ENCODE results near the gene ZNF235.

- no peak for TF ChIP-seq GATA2 (IDR thresholded peaks at IDR 0.05; ENCODE audit: low read depth, low read length)
- TF ChIP-seq GATA3 (IDR thresholded peaks at IDR 0.05; ENCODE audit: low read depth, low read length): no peak
These were observed 26.6 kb downstream of the ZNF235 start for GRCh38 chr19:44278181-44278690.

Data from SH-SY5Y (cell line).